Duodenal mucosa (tissue), 2 donors: ENCODE measurements around the gene LGALS14.
"Not testable (repeated sequence)": the region's sequence is repeated elsewhere in the genome, so short reads cannot be mapped to it uniquely, and the experiment has no call there.

Experiments
- H3K27ac ChIP-seq: one replicate; pipeline ENCODE4 v1.7.0; 2013; ENCODE audit warnings: low read depth, low read length
- H3K27me3 ChIP-seq, 2 donors: one replicate each; pipeline ENCODE4 v1.7.0; 2013; ENCODE audit warnings: low read length in 2 of 2, control low read depth in 1 of 2; ENCODE audit not compliant: insufficient read depth in 2 of 2, control insufficient read depth in 1 of 2
- H3K36me3 ChIP-seq, 2 donors: one replicate each; pipeline ENCODE4 v1.7.0; 2013; ENCODE audit warnings: low read length in 2 of 2, control low read depth in 1 of 2; ENCODE audit not compliant: insufficient read depth in 2 of 2, control insufficient read depth in 1 of 2
- H3K4me1 ChIP-seq, 2 donors: one replicate each; pipeline ENCODE4 v1.7.0; 2013; ENCODE audit warnings: low read length in 2 of 2, control low read depth in 1 of 2; ENCODE audit not compliant: insufficient read depth in 2 of 2, control insufficient read depth in 1 of 2
- H3K4me3 ChIP-seq, 2 donors: one replicate each; pipeline ENCODE4 v1.7.0; 2013; ENCODE audit warnings: low read length in 2 of 2, low read depth in 1 of 2
- H3K9ac ChIP-seq, 2 donors: one replicate each; pipeline ENCODE4 v1.7.0; 2013; ENCODE audit warnings: low read length in 2 of 2, low read depth in 1 of 2
- H3K9me3 ChIP-seq, 2 donors: one replicate each; pipeline ENCODE4 v1.7.0; 2013; ENCODE audit warnings: low read length in 2 of 2, control low read depth in 1 of 2; ENCODE audit not compliant: control insufficient read depth in 1 of 2

LGALS14 gene

GRCh38 chr19:39676004-39676403 is 28.3 kb upstream of the LGALS14 start:
- Histone ChIP-seq H3K4me1 (peaks cover 9 to 13% of the 10 kb centered on the region in 2 donors), H3K27me3 (peaks cover 0 to 3% of the 10 kb centered on the region in 2 donors), H3K9ac (no peak overlapping the region), H3K4me3 (no peak overlapping the region), H3K36me3 (no peaks in the 10 kb centered on the region), H3K27ac (no peak overlapping the region), H3K9me3 (no peaks in the 10 kb centered on the region)

- no peaks in the 10 kb centered on the region for H3K9me3 ChIP-seq
- peaks cover 0 to 3% of the 10 kb centered on the region in 2 donors for H3K27me3 ChIP-seq
- no peak overlapping the region for H3K9ac ChIP-seq
- H3K4me1 ChIP-seq, result peaks cover 9 to 13% of the 10 kb centered on the region in 2 donors
- H3K4me3 ChIP-seq, result no peak overlapping the region
- no peaks in the 10 kb centered on the region for H3K36me3 ChIP-seq
- no peak overlapping the region for H3K27ac ChIP-seq
Observed at GRCh38 chr19:39677961-39678889, 26.1 kb upstream of the LGALS14 start.

GRCh38 chr19:39679056-39679790 is 25.1 kb upstream of the LGALS14 start:
- H3K4me1 ChIP-seq, result peaks cover 9 to 13% of the 10 kb centered on the region in 2 donors
- H3K9ac ChIP-seq, result no peak overlapping the region
- no peak overlapping the region for H3K4me3 ChIP-seq
- H3K36me3 ChIP-seq, result no peaks in the 10 kb centered on the region
- no peak overlapping the region for H3K27ac ChIP-seq
- no peaks in the 10 kb centered on the region for H3K9me3 ChIP-seq
- H3K27me3 ChIP-seq, result peaks cover 0 to 3% of the 10 kb centered on the region in 2 donors

- Histone ChIP-seq H3K36me3 (no peaks in the 10 kb centered on the region), H3K4me3 (no peak overlapping the region), H3K9me3 (no peaks in the 10 kb centered on the region), H3K4me1 (peaks cover 9 to 13% of the 10 kb centered on the region in 2 donors), H3K9ac (no peak overlapping the region), H3K27me3 (peaks cover 0 to 3% of the 10 kb centered on the region in 2 donors), H3K27ac (no peak overlapping the region)
Observed at GRCh38 chr19:39679791-39680168, 24.5 kb upstream of the LGALS14 start.

DNA sequence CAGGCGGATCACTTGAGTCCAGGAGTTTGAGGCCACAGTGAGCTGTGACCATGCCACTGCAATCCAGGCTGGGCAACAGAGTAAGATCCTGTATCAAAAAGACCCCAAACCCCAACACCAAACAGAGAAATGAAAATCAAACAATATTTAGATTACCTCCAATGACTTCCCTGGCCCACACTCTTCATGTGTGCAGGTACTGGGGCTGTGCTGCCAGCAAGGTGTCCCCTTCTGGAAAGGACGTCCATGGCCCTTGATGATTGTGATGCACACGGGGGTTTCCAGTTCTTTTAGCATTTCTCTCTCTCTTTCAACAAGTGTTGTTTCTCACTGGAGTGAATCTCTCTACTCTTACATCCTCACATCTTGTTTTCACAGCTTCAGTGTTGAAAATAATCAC is 23.7 kb upstream of the LGALS14 start:
- Histone ChIP-seq H3K4me1 (peaks cover 9 to 13% of the 10 kb centered on the region in 2 donors), H3K4me3 (no peak overlapping the region), H3K9me3 (no peaks in the 10 kb centered on the region), H3K36me3 (no peaks in the 10 kb centered on the region), H3K27me3 (no peaks in the 10 kb centered on the region), H3K9ac (no peak overlapping the region), H3K27ac (no peak overlapping the region)

- no peaks in the 10 kb centered on the region for H3K27me3 ChIP-seq
- H3K4me3 ChIP-seq, result no peak overlapping the region
- peaks cover 9 to 13% of the 10 kb centered on the region in 2 donors for H3K4me1 ChIP-seq
- no peak overlapping the region for H3K27ac ChIP-seq
- no peaks in the 10 kb centered on the region for H3K9me3 ChIP-seq
- H3K9ac ChIP-seq, result no peak overlapping the region
- no peaks in the 10 kb centered on the region for H3K36me3 ChIP-seq
Observed at GRCh38 chr19:39681416-39681815, 22.9 kb upstream of the LGALS14 start.

DNA sequence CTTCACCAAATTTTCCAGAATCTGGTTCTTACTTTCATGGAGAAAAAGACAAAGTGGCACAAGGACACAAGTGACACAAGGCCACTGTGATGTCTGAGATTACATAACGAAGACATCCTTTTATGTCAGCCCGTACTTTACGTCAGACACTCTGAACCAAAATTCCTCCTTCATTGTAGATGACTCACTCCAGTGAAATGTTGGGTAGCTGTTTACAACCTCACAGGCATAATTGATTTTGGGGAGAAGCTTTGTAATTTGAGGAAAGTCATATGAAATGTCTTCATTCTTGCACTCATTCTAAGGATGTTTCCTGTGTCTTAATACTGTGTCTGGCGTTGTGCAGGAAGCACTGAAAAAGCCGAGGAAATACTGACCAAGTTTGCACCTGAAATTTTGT is 20.0 kb upstream of the LGALS14 start:
- no peak overlapping the region for H3K9ac ChIP-seq
- no peak overlapping the region for H3K4me3 ChIP-seq
- H3K27ac ChIP-seq, result no peak overlapping the region
- no peaks in the 10 kb centered on the region for H3K9me3 ChIP-seq
- peaks cover 0 to 5% of the 10 kb centered on the region in 2 donors for H3K4me1 ChIP-seq
- H3K36me3 ChIP-seq, result no peaks in the 10 kb centered on the region
- H3K27me3 ChIP-seq, result no peaks in the 10 kb centered on the region

- no peak overlapping the region for H3K9ac ChIP-seq
- no peak overlapping the region for H3K27ac ChIP-seq
- H3K4me1 ChIP-seq, result no peaks in the 10 kb centered on the region
- no peaks in the 10 kb centered on the region for H3K9me3 ChIP-seq
- H3K36me3 ChIP-seq, result no peaks in the 10 kb centered on the region
- no peaks in the 10 kb centered on the region for H3K27me3 ChIP-seq
- no peak overlapping the region for H3K4me3 ChIP-seq
Observed at GRCh38 chr19:39686739-39687138, 17.5 kb upstream of the LGALS14 start.

DNA sequence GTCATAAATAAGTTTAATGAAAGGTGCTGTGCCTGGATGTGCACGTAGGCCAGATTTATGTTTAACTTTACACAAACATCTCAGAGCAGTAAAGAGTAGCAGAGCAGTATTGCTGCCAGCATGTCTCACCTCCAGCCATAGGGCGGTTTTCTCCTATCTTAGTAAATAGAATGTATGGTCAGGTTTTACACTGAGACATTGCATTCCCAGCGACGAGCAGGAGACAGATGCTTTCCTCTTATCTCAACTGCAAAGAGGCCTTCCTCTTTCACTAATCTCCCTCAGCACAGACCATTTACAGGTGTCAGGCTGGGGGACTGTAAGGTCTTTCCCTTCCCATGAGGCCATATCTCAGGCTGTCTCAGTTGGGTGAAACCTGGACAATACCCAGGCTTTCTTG is 15.6 kb upstream of the LGALS14 start:
- not testable (repeated sequence) for H3K9ac ChIP-seq, H3K9me3 ChIP-seq, H3K27me3 ChIP-seq, H3K4me3 ChIP-seq, H3K4me1 ChIP-seq, H3K36me3 ChIP-seq, H3K27ac ChIP-seq

DNA sequence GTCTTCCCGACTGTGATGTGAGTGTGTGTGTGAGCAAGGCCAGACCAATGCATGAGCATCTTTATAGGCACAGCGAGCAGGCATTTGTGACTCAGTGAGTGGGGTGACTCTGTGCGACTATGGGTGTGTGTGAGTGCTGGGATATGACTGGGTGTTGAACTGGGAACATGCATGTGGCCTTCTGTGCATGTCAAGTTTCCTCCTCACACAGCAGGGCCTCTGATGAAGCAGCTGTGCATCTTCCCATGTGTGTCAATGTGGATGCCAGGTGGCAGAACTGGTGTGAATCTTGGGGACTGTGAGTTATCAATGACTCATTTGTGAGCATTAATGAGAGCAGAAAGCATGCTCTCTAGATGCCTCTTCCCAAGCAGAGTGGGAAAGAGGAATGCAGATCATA is 12.1 kb upstream of the LGALS14 start:
- Histone ChIP-seq H3K4me3 (no peak overlapping the region), H3K4me1 (no peaks in the 10 kb centered on the region), H3K27me3 (no peaks in the 10 kb centered on the region), H3K9me3 (no peaks in the 10 kb centered on the region), H3K27ac (no peak overlapping the region), H3K36me3 (no peaks in the 10 kb centered on the region), H3K9ac (no peak overlapping the region)
